ENCODE measurements around the gene TBC1D17. TPM values are rescaled to one million over a fixed set of nuclear protein-coding genes. Genes with fewer than 3 reads are reported as not detected.

Gene TBC1D17
- total RNA-seq, 1 experiment from 2014 or later: 9.8 TPM

DNA sequence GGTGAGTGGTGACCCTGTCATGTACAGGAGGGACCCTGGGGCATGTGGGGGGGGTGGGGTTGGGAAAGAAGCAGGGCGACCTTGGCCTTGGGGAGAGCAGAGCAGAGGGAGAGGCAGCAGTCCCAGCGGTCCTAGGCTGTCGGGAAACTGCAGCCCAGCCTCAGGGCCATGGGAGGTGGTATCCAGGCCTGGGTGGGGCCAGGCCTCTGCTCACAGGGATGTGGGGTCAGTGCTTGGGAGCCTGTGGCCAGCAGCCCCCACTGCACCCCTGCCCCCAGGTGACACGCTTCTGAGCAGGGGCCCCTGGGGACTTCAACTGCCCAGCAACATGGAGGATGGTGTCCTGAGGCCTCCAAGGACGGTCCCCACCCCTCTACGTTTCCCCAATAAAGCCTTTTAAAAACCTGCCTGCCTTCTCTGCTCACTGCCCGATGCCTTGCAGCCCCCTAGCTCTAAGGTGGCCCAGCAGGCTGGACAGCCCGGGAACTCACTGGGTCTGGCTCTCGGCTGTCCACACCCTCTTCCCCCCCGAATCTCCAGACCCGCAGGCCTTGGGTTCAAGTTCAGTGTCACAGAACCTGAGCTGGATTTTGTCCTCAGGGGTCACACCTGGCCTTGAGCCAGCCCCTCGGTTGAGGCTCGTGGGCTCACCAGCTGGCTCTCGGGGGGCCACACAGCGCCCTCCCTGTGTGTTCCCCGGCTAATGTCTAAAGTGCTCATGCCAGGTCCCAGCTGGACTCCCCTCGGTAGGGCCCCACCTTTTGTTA is 17.0 kb upstream of the TBC1D17 start:
- DNase-seq (ENCODE audit: low read depth): no peak

DNA sequence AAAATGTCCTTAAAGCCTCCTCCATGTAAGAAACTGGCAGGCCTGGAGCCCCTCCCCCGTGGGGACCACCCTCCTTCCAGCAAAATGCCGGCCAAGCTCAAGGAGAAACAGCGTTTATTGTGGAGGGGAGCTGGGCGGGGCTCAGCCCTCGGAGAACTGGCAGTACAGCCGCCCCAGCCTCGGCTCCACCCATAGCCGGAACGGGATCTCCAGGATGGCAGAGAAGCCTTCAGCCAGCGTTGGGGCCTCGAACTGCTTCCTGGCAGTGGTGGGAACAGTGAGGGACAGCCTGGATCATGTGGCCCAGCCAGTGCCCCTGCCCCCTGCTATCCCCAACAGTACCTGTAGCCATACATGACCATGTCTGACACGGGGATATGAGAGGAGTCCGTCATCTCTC is 16.4 kb upstream of the TBC1D17 start:
- DNase-seq (ENCODE audit: low read depth): no peak

DNA sequence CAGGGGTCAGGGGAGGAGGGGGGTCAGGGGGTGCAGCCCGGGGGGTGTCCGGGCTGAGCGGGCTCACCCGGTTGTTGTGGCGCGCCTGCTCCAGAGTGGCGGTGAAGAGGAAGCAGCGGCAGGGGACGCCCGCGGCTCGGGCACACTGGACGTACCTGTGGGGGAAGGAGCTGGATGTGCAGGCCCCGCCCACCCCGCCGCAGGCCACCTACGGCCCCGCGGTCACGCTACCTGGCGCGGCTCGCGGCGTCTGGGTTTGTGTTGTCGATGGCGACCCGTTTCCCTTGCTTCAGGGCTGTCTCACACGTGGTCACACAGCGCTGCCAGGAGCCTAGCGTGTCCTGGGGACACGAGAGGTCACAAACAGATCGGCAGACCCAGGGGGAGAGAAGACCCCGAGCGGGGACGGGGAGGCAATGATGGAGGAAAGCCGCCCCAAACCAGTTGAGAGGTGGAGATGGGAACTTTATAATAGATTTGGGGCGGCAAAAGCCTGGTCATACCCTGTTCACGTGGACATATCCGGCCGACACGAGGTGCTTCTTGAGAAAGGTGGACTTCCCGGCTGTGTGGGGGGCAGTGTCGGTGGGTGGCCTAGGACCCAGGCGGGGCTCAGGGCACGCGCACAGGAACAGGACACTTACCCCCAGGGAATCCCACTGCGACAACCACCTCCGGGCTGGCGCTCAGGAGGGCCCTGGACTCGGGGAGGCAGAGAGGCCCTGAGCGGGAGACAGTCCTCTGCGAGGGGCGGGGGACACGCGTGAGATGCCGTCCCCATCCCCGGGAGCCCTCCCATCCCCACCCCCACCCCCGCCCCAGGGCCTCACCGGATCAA is 15.7 kb upstream of the TBC1D17 start:
- no peak for DNase-seq (ENCODE audit: low read depth)

DNA sequence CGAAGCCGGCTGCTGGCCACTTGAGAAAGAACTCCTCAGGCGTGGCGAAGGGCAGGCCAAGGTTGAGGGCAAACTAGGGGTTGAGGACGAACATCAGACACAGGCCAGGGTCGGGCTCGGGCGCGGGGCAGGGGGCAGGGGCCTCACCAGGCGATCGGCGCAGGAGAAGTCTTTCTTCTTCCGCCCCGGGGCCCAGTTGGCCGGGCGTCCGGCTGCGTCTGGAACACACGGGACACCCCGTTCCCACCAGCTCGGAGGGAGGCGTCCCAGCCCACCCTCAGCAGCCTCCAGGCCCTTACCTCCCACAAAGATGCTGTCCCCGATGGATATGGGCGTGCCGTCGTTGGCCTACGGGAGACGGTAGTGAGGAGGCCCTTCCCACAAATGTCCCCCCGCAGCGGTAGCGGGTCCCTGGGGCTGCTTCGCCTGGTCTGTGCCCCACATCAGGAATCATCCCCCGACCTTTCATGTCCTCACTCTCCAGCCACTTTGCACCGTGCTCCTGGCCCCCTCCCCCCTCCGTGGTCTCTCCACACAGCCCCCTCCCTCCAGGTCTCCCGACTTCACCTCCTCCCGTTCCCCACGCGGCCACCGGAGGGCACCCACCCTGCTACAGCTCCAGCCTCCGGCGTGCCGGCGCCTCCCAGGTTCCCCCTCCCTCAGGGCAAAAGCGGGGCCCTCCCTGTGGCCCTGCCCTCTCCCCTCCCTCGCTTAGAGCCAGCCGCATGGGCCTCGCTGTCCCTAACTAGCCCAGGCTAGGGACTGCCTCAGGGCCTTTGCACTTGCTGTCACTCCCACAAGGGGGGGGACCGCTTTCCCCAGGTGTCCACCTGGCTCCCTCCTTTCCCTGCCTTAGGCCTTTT is 14.9 kb upstream of the TBC1D17 start:
- DNase-seq (ENCODE audit: low read depth): no peak

DNA sequence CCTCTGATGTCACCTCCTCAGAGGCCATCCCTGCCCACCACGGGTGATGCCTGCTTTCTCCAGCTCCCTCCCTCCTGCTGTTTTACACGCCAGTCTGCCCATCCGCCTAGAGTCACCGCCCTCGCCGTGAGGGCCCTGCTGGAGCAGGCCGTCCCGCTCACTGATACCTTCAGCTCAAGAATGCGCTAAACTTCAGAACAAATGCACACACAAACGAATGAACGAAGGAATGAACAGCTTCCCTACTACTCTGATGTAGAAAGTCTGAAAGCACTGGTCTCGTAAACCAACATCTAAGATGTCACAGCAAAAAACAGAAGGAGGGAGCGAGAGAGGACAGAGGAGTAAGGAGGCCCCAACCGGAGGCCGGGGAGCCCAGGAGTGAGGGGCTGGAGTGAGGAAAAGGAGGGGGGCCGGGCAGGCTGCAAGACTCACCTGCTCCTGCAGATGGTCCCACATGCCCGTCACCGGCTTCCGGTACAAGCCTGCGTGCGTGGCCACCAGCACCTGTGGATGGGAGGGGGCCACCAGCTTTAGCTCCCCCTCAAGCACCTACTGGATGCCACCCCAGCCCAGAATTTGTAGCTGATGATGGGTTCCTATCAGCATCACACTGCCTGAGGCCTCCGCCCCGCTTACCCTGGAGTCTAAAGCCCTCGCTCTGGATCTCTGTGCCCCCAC is 14.1 kb upstream of the TBC1D17 start:
- DNase-seq (ENCODE audit: low read depth): no peak

DNA sequence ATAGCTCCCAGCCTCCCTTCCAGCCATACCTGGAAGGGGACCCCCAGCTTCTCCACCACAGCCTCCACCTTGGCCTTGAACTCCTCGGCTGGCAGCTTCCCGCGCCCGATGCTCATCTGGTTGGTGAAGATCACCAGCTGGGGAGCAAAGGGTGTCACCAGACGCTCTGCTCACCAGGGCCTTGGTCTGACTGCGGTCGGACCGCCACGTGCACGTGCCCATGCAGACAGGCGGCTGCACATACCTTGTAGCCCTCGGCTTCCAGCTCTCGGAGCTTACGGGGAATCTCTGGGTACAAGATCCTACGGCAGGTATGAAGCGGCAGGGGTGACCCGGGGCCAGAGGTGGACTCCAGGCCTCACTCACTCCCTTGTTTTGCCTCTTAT is 13.6 kb upstream of the TBC1D17 start:
- DNase-seq (ENCODE audit: low read depth): no peak

DNA sequence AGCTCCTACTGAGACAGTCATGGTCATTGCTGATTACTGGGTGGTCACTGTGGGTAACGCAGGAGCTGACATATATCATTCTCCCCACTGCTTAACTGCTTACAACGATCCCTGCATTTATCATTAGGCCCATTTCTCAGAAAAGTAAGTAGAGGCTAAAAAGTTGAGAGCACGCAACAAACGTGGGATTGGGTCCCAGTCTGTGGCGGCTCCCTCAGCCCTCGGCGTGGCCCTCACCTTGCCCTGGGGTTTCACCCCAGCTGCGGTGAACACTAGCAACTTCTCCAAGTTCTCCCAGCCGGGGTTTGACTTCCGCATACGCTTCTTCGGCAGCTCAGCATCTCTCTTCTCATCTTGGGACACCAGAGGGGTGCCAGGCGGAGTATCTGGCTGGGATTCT is 12.6 kb upstream of the TBC1D17 start:
- no peak for DNase-seq (ENCODE audit: low read depth)

DNA sequence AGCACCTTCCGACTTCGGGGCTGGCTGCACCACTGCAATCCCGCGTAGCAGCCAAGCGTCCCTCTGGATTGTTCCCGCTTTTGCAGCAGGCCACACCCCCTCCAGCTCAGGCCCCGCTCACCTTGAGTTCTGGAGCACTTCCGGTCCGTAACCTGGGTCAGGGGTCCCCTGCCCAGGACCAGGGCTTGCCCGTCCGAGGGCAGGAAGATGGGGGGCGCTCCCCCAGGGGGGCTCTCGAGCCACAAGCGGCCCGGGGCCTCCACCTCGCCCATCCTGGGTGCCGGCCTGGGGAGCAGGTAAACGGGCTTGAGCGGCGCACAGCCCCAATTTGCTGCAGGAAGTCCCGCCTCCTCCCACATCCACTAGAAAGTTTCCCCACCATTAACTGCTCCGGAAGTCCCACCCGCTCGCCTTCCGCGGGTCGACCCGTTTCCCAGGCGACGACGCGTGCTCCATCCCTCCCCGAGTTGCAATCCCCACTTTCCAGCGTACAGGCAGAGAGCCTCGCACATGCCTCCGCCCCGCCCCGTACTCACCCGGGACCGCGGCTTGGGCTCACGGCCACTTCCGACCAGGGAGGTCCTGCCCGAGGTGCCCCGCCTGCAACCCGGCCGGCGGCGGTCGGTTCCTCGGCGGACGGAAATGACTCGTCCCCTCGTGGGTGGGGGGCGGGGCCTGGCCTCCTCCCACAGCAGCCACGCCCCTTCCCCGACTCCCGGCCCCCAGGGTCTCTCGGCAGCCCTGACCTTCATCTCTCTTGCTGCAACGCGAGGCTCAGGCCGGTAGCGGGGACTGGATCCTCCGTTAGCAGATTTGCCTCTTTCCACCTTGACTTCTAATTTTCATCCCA is 10.3 kb upstream of the TBC1D17 start, which contains the start of gene PNKP:
TSS of gene PNKP (minus strand) at position 644 of the 850 bp plus-strand sequence. CDS start at position 272, 372 bp downstream.
- peak; percentile 94 for DNase-seq (ENCODE audit: low read depth)

DNA sequence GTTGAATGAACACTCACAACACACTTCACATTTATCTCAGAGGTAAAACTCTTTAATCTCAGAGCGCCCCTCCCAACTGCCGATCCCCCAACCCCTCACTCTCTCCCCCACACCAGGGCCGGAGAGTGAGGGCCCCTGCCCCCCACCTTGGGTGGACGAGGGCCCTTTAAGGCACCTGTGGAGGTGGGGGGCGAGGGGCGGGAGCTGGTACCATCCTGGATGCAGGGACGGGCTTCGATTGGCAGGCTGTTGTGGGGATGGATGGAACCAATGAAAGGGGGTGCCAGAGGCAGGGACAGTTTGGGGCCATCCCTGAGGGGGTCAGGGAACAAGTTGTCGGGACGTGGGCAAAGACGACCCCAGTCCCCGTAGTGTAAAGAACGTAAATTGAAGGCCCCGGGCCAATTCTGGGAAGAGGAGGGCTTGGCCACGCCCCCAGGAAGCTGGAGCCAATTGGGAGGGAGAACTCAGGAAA is 8.5 kb upstream of the TBC1D17 start:
- DNase-seq (ENCODE audit: low read depth): no peak

DNA sequence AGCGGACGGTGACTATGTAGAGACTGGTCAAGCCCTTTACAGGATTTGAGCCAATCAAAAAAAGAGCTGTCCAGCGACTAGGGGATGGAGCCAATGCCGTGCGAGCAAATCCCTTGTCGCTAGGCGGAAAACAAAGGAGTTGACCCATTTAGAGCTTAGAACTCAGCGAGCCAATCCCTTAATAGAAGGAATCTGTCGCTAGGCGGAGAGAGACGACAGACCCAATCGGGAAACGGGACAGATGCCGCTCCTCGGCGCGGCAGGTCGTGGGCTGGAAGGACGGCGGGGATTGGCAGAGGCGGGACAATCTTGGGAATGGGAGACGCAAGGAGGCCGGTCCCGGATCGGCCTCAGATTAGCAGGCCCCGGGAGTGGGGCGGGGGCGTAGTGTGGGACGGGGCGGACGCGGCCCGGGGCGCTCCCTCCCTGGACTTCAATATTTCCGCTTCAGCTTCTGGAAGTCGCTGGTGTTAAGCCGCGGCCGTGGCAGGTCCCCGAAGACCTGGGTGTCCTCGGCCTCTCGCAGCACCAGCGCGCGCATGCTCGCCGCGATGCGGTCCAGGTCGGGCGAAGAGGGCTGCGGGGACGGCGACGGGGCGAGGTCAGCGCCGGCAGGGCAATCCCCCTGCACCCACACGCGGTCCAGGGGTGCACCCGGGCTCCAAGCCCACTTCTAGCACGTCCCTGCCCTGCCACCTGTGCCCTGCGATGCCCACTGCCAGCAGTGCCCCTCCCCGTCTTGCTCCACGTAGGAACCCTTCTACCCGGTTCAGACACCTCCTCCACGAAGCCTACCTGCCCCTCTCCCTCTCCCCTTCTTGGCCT is 7.8 kb upstream of the TBC1D17 start:
- peak; percentile 98 for DNase-seq (ENCODE audit: low read depth)

DNA sequence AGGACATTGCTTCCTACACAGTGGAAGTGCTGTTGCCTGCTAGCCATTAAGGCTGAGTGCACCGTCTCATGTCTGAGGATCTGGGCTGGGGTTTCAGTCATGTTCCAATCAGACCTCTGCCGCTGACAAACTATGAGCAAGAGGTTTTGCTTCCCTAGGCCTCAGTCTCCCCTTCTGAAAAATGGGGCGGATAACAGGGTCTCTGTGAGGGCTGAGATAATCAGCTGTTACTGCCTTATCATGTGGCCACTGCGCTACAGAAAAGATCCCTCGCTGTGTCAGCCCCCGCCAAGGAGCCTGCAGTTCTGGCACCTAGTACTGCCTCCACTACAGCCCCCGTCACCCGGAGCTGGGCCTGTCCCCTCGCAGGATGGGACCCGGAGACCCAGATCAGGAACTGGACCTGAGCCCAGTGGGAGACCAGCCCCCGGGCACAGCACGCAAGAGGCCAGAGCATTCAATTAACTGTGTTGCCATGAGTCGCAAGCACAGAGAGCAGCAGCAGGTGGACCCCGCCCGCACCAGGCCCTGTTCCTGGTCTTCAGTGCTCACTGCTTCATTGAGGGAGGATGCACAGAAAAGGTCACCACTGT is 7.1 kb upstream of the TBC1D17 start:
- no peak for DNase-seq (ENCODE audit: low read depth)

DNA sequence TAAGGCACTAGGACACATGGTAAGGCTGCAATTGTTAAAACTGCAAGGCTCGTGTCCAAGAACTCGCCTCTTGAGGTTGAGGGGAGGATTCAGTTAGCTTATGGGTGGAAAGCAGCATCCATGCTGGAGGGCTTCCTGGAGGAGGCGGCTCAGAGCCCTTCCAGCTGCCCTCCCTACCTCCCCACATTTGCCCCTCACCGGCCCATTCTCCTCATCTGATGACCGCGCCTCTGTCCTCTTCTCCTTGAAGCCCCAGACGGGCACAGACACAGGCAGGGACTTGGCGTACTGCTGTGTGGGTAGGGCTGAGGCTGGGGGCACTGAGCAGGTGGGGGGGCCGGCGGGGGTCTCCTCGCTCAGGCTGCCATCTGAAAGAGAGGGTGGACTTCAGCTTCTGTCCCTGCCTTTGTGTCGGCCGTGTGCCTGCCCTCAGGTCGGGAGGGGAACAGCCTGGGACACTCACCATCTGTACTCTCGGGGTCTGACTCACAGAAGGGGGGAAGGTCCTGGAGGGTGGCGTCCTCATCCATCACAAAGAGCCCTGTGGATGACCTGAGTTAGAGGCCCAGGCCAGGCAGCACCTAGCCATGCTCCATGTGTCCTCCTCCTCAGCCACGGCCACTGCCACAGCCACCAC is 6.0 kb upstream of the TBC1D17 start:
- DNase-seq (ENCODE audit: low read depth): no peak

DNA sequence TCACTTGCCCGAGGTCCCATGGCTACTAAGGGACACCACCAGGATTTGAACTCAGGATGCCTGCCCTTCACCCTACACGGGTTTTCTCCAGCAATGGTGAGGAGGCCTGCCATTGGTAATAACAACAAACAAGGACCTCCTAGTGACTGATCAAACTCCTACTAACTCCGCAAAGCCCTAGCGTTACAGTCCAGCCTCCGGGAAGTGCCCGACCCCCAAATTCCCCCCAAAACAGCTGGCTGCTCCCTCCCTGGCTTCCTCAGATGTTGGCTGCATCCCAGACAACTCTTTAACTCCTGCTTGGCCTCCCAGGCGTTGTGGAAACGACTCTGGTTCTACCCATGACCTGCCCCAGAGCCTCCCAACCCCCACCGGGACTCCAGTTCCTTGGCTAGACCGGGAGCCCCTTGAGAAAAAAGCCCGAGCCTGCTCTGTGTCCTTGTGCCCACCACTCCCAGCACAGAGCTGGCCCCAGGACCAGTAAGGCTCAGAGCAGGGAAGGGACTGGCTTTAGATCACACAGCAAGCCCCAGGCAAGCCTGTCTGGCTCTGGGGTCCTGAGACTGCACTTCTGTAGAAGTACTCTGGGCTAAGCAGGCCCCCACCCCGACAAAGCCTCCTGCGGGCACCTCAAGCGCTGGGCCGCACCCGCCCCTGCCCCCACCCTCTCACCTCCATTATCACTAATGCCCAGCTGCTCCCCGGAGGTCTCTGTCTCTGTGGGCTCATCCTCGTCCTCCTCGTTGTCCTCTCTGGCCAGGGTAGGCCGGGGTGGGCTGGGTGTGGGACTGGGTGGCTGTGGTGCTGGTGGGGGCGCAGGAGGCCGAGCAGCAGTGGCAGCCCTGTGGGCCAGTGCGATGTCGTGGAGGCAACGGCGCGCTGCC is 5.0 kb upstream of the TBC1D17 start:
- no peak for DNase-seq (ENCODE audit: low read depth)

DNA sequence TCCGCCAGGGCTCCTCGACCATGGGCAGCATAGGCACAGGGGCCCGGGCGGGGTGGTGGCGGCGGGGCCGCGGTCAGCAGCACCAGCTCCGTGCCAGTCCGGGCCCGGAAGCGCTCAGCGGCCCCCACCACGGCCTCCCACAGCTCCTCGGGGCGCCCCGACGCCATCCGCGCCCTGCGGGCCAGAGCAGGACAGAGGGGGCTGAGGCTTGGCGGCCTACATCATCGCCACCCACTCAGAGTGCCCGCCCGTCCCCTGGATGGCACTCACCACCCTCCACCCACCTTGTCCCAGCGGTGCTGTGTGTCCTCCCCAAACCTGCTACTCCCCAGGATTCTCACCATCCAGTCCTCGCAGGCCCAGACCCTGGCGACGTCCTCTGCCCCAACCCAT is 4.4 kb upstream of the TBC1D17 start:
- no peak for DNase-seq (ENCODE audit: low read depth)

DNA sequence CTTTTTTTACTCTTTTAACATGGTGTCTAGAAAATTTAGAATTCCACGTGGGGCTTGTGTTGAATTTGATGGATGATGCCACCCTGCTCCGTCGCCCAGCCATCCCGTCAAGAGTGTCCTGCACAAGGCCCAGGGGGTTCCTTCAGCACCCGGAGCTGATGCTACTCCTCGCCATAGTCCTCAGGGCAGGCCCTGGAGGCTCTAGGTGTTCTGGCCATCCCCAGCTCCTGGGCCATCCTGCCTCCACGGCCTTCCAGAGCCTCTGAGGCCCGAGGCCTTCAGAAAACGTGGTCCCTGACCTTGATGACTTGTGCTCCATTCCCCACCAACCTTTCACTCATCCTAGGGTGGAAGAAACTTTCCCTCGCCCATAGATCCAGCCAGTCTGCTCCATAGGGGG is 3.7 kb upstream of the TBC1D17 start:
- DNase-seq (ENCODE audit: low read depth): no peak

DNA sequence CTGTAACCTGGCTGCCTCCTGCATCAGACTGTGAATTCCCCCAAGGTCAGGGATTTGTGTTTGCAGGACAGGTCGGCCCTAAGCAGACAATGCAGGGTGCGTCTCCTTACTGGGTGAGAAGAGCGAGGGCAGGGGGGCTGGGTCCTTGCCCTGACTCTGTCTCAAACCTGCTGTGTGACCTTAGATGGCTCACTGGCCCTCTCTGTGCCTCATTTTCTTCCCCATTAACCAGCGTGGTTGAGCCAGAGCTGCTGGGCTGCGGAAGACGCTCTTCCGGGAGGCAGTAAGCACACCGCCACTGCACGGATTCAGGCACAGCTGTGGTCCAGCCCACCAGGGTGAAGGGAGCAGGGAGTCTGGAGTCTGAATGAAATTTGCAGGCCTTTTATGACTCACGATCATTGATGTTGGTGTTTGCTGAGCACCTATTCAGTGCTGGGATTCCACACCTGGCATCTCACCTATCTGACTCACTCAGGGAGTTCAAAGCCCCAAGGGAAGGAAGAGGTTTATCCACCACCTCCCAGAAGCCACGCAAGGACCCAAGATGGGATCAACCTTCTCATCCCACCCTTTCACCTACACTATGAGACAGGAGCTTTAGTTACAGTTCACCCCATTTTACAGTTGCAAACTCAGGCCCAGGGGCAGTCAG is 2.9 kb upstream of the TBC1D17 start:
- no peak for DNase-seq (ENCODE audit: low read depth)

DNA sequence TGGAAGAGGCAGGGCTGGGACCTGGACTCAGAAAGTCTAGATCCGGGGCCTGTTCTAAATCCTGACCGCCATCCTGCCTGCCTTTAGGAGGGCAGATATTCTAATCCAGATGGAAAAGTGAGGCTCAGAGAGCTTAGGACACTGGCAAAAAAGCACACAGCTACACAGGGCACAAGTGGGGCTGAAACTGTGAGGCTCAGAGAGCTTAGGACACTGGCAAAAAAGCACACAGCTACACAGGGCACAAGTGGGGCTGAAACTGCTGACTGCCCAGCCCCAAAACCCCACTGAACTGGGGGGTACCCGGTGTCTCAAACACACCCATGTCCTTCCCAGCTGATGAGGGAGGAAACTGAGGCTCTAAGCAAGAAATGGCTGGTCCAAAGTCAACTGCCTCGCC is 2.3 kb upstream of the TBC1D17 start:
- no peak for DNase-seq (ENCODE audit: low read depth)
